Stimulated activated memory B cell treated with anti-CD40 and anti-IgM and Interleukin-4, amounts not matched to agents 10 μg/mL and 1 μg/mL and 100 μg/mL, for 72 hours (primary cell): ENCODE measurements around the gene CAPZA2.
"Not testable (repeated sequence)": the region's sequence is repeated elsewhere in the genome, so short reads cannot be mapped to it uniquely, and the experiment has no call there.

Experiments
- ATAC-seq: fragments of 150-1000 bp; cut with Tn5 transposase; 2 replicates; pipeline ENCODE4 v1.10.0; 2021
- H3K27ac Mint-ChIP-seq: one replicate; pipeline ENCODE4 v1.8.0; 2022; ENCODE audit warnings: mild to moderate bottlenecking, mixed read lengths
- H3K27me3 Mint-ChIP-seq: one replicate; pipeline ENCODE4 v1.8.0; 2022; ENCODE audit warnings: mixed read lengths
- H3K36me3 Mint-ChIP-seq: one replicate; pipeline ENCODE4 v1.8.0; 2022; ENCODE audit warnings: mixed read lengths
- H3K4me1 Mint-ChIP-seq: one replicate; pipeline ENCODE4 v1.8.0; 2022; ENCODE audit warnings: mixed read lengths
- H3K4me3 Mint-ChIP-seq: one replicate; pipeline ENCODE4 v1.8.0; 2022; ENCODE audit warnings: mild to moderate bottlenecking, moderate library complexity, mixed read lengths
- H3K9me3 Mint-ChIP-seq: one replicate; pipeline ENCODE4 v1.8.0; 2022; ENCODE audit warnings: mixed read lengths

Gene CAPZA2

GRCh38 chr7:116862234-116862950, at the start of gene CAPZA2:
CAPZA2 (plus strand) TSS chr7:116862587; CDS start chr7:116862612, 25 bp downstream.
- Mint-ChIP-seq H3K27ac (peak within 1 kb of the TSS; percentile 90), H3K4me1 (peaks cover 40% of the 10 kb centered on the region), H3K4me3 (peak within 1 kb of the TSS; percentile 88), H3K9me3 (no peaks in the 10 kb centered on the region), H3K27me3 (peaks cover 18% of the 10 kb centered on the region), H3K36me3 (no peaks in the 10 kb centered on the region)
- ATAC-seq: peak; percentile 95

GRCh38 chr7:116812860-116813259, 49.5 kb upstream of the CAPZA2 start:
- no peak overlapping the region for H3K4me3 Mint-ChIP-seq
- no peak overlapping the region for H3K27ac Mint-ChIP-seq
- no peaks in the 10 kb centered on the region for H3K36me3 Mint-ChIP-seq
- ATAC-seq: no peak
- peaks cover 5% of the 10 kb centered on the region for H3K4me1 Mint-ChIP-seq
- H3K9me3 Mint-ChIP-seq: no peaks in the 10 kb centered on the region
- no peaks in the 10 kb centered on the region for H3K27me3 Mint-ChIP-seq

- not testable (repeated sequence) for ATAC-seq, H3K9me3 Mint-ChIP-seq, H3K4me1 Mint-ChIP-seq, H3K36me3 Mint-ChIP-seq, H3K27ac Mint-ChIP-seq, H3K27me3 Mint-ChIP-seq, H3K4me3 Mint-ChIP-seq
These were observed 49.0 kb upstream of the CAPZA2 start for GRCh38 chr7:116813371-116813770.

GRCh38 chr7:116815041-116815440, 47.3 kb upstream of the CAPZA2 start:
- H3K4me3 Mint-ChIP-seq: no peak overlapping the region
- H3K4me1 Mint-ChIP-seq: peaks cover 5% of the 10 kb centered on the region
- no peaks in the 10 kb centered on the region for H3K36me3 Mint-ChIP-seq
- no peak overlapping the region for H3K27ac Mint-ChIP-seq
- no peak for ATAC-seq
- H3K9me3 Mint-ChIP-seq: no peaks in the 10 kb centered on the region
- H3K27me3 Mint-ChIP-seq: no peaks in the 10 kb centered on the region

GRCh38 chr7:116820149-116820548, 42.2 kb upstream of the CAPZA2 start:
- H3K27me3 Mint-ChIP-seq: peaks cover 15% of the 10 kb centered on the region
- H3K4me3 Mint-ChIP-seq: no peak overlapping the region
- peaks cover 6% of the 10 kb centered on the region for H3K4me1 Mint-ChIP-seq
- no peaks in the 10 kb centered on the region for H3K36me3 Mint-ChIP-seq
- ATAC-seq: no peak
- peaks cover 6% of the 10 kb centered on the region for H3K9me3 Mint-ChIP-seq
- H3K27ac Mint-ChIP-seq: no peak overlapping the region

GRCh38 chr7:116821647-116822046, 40.7 kb upstream of the CAPZA2 start:
- not testable (repeated sequence) for H3K27ac Mint-ChIP-seq, ATAC-seq, H3K4me1 Mint-ChIP-seq, H3K4me3 Mint-ChIP-seq, H3K36me3 Mint-ChIP-seq, H3K9me3 Mint-ChIP-seq
- peaks cover 28% of the 10 kb centered on the region for H3K27me3 Mint-ChIP-seq

- no peak for ATAC-seq
- H3K4me3 Mint-ChIP-seq: no peak overlapping the region
- H3K36me3 Mint-ChIP-seq: no peaks in the 10 kb centered on the region
- H3K4me1 Mint-ChIP-seq: peaks cover 6% of the 10 kb centered on the region
- peaks cover 6% of the 10 kb centered on the region for H3K9me3 Mint-ChIP-seq
- peaks cover 38% of the 10 kb centered on the region for H3K27me3 Mint-ChIP-seq
- no peak overlapping the region for H3K27ac Mint-ChIP-seq
These were observed 37.9 kb upstream of the CAPZA2 start for GRCh38 chr7:116824449-116824848.

GRCh38 chr7:116828281-116828680, 34.1 kb upstream of the CAPZA2 start:
- H3K9me3 Mint-ChIP-seq: peaks cover 6% of the 10 kb centered on the region
- no peak overlapping the region for H3K27ac Mint-ChIP-seq
- no peak for ATAC-seq
- no peak overlapping the region for H3K4me3 Mint-ChIP-seq
- peaks cover 6% of the 10 kb centered on the region for H3K4me1 Mint-ChIP-seq
- H3K36me3 Mint-ChIP-seq: no peaks in the 10 kb centered on the region
- peaks cover 38% of the 10 kb centered on the region for H3K27me3 Mint-ChIP-seq

- no peak overlapping the region for H3K27ac Mint-ChIP-seq
- H3K4me3 Mint-ChIP-seq: no peak overlapping the region
- peaks cover 5% of the 10 kb centered on the region for H3K4me1 Mint-ChIP-seq
- H3K36me3 Mint-ChIP-seq: no peaks in the 10 kb centered on the region
- ATAC-seq: peak; percentile 54
- peaks cover 6% of the 10 kb centered on the region for H3K9me3 Mint-ChIP-seq
- H3K27me3 Mint-ChIP-seq: peaks cover 34% of the 10 kb centered on the region
These were observed 33.3 kb upstream of the CAPZA2 start for GRCh38 chr7:116829041-116829440.

GRCh38 chr7:116829493-116829892, 32.9 kb upstream of the CAPZA2 start:
- no peak overlapping the region for H3K27ac Mint-ChIP-seq

GRCh38 chr7:116832692-116833091, 29.7 kb upstream of the CAPZA2 start:
- no peak overlapping the region for H3K27ac Mint-ChIP-seq
- peaks cover 2% of the 10 kb centered on the region for H3K27me3 Mint-ChIP-seq
- no peaks in the 10 kb centered on the region for H3K36me3 Mint-ChIP-seq
- H3K4me3 Mint-ChIP-seq: no peak overlapping the region
- no peak for ATAC-seq
- H3K4me1 Mint-ChIP-seq: no peaks in the 10 kb centered on the region
- no peaks in the 10 kb centered on the region for H3K9me3 Mint-ChIP-seq

More at GRCh38 chr7:116829493-116829892, 32.9 kb upstream of the CAPZA2 start:
- Mint-ChIP-seq H3K4me3 (no peak overlapping the region), H3K27me3 (peaks cover 30% of the 10 kb centered on the region), H3K9me3 (peaks cover 2% of the 10 kb centered on the region), H3K4me1 (peaks cover under 1% of the 10 kb centered on the region), H3K36me3 (no peaks in the 10 kb centered on the region)
- no peak for ATAC-seq

GRCh38 chr7:116834815-116835504, 27.4 kb upstream of the CAPZA2 start:
- Mint-ChIP-seq H3K27ac (no peak overlapping the region), H3K4me3 (no peak overlapping the region), H3K27me3 (no peaks in the 10 kb centered on the region), H3K9me3 (no peaks in the 10 kb centered on the region), H3K4me1 (no peaks in the 10 kb centered on the region), H3K36me3 (no peaks in the 10 kb centered on the region)
- ATAC-seq: no peak

GRCh38 chr7:116836048-116836447, 26.3 kb upstream of the CAPZA2 start:
- no peaks in the 10 kb centered on the region for H3K4me1 Mint-ChIP-seq
- no peak overlapping the region for H3K4me3 Mint-ChIP-seq
- no peaks in the 10 kb centered on the region for H3K27me3 Mint-ChIP-seq
- H3K9me3 Mint-ChIP-seq: no peaks in the 10 kb centered on the region
- ATAC-seq: no peak
- H3K27ac Mint-ChIP-seq: no peak overlapping the region
- H3K36me3 Mint-ChIP-seq: no peaks in the 10 kb centered on the region

GRCh38 chr7:116836911-116837310, 25.5 kb upstream of the CAPZA2 start:
- H3K4me3 Mint-ChIP-seq: no peak overlapping the region
- H3K4me1 Mint-ChIP-seq: peaks cover 2% of the 10 kb centered on the region
- H3K27me3 Mint-ChIP-seq: no peaks in the 10 kb centered on the region
- no peaks in the 10 kb centered on the region for H3K9me3 Mint-ChIP-seq
- no peak overlapping the region for H3K27ac Mint-ChIP-seq
- H3K36me3 Mint-ChIP-seq: no peaks in the 10 kb centered on the region
- ATAC-seq: no peak

- H3K27me3 Mint-ChIP-seq: no peaks in the 10 kb centered on the region
- no peak for ATAC-seq
- H3K9me3 Mint-ChIP-seq: no peaks in the 10 kb centered on the region
- H3K36me3 Mint-ChIP-seq: no peaks in the 10 kb centered on the region
- H3K4me3 Mint-ChIP-seq: no peak overlapping the region
- H3K27ac Mint-ChIP-seq: no peak overlapping the region
- H3K4me1 Mint-ChIP-seq: peaks cover 9% of the 10 kb centered on the region
These were observed 24.8 kb upstream of the CAPZA2 start for GRCh38 chr7:116837586-116837985.

GRCh38 chr7:116840256-116840655, 22.1 kb upstream of the CAPZA2 start:
- Mint-ChIP-seq H3K4me3 (no peak overlapping the region), H3K9me3 (no peaks in the 10 kb centered on the region), H3K4me1 (peaks cover 21% of the 10 kb centered on the region), H3K27me3 (no peaks in the 10 kb centered on the region), H3K36me3 (no peaks in the 10 kb centered on the region), H3K27ac (no peak overlapping the region)
- no peak for ATAC-seq
